H1 (cell line): Measurements from ENCODE around the gene SLC1A7. TPM values are rescaled to one million over a fixed set of nuclear protein-coding genes. Genes with fewer than 3 reads are reported as not detected.

Source experiments
- EZH2 ChIP-seq: fragments of 200-600 bp; sonication (generic); IDR thresholded peaks from 2 replicates; pipeline ENCODE4 v1.7.1; 2012; ENCODE audit warnings: low read depth, mild to moderate bottlenecking, moderate library complexity, low read length, inconsistent platforms; ENCODE audit not compliant: severe bottlenecking
- TAF7 ChIP-seq: optimal IDR thresholded peaks from 2 replicates; pipeline ENCODE3; 2011; ENCODE audit warnings: low read depth, mild to moderate bottlenecking, inconsistent platforms, low read length, moderate library complexity, borderline replicate concordance
- TEAD4 ChIP-seq: IDR thresholded peaks from 2 replicates; pipeline ENCODE4 v1.6.1; 2012; ENCODE audit warnings: low read depth, low read length, inconsistent platforms, mixed read lengths
- polyA plus RNA-seq, 7 experiments: library from polyadenylated mRNA; depleted of rRNA in 3 of 7; stranded (reverse) in 5 of 7; unstranded in 2 of 7; fragments of >200 nt in 5 of 7; fragments of 200-250 nt in 2 of 7; gene quantifications; 1 replicate in 5 of 7; 2 replicates in 1 of 7; 4 replicates in 1 of 7; pipeline versions ENCODE4 v1.2.1 to v1.2.3, GENCODE V29; 2011 to 2013; ENCODE audit warnings: missing spikeins in 2 of 7, mixed read lengths in 2 of 7
- total RNA-seq: library from RNA; stranded (reverse); fragmentation: NEBNext Ultra II Directional; extraction: Animal tissue kit (Norgen Biotek cat#: 25700); gene quantifications from 2 replicates; pipeline ENCODE4 v1.2.1, GENCODE V29; 2021

The SLC1A7 gene
- total and polyA plus RNA-seq, 2 of the 8 experiments (the other 6 are each of a cell fraction or from before 2014, with no cell fraction given): not detected

GRCh38 chr1:53139951-53140361 is 2.5 kb downstream of the SLC1A7 start (continued):
- TF ChIP-seq EZH2 (no peak), TEAD4 (no peak), TAF7 (no peak)
